Panc1 (cell line): ENCODE results near the gene NDUFB4. TPM values are rescaled to one million over a fixed set of nuclear protein-coding genes. Genes with fewer than 3 reads are reported as not detected.

ENCODE experiments used
- ATAC-seq: fragments of 200-7000 bp; cut with Tn5 transposase; 2 replicates; pipeline ENCODE4 v1.9.1; 2020; ENCODE audit warnings: mild to moderate bottlenecking, moderate library complexity
- BruUV-seq: library from RNA; stranded (reverse); fragments of 400-500 nt; replicated peaks from 2 replicates; lab custom pipeline; 2021; lab: Mats Ljungman, UMichigan
- CTCF ChIA-PET: fragments of 300-600 bp; sonication (Branson Sonifier 250); formaldehyde crosslinking; loops from one replicate; lab custom pipeline; 2022; ENCODE audit warnings: antibody characterized with exemption; lab: Charles Lee
- POLR2A ChIA-PET: fragments of 300-600 bp; sonication (Branson Sonifier 250); formaldehyde crosslinking; loops from one replicate; lab custom pipeline; 2022; ENCODE audit warnings: antibody characterized with exemption; lab: Charles Lee
- DNase-seq: peaks from one replicate; pipeline ENCODE4 v3.0.0-alpha.2; 2010; ENCODE audit warnings: low read depth, low spot score
- H3K27ac ChIP-seq: 2 replicates; pipeline ENCODE4 v1.5.1; 2011; ENCODE audit warnings: mild to moderate bottlenecking, low read length, inconsistent platforms
- H3K27me3 ChIP-seq: fragments of 200-500 bp; sonication (Bioruptor generic); 2 replicates; pipeline ENCODE4 v1.6.0; 2014; ENCODE audit warnings: low read length, inconsistent platforms; ENCODE audit not compliant: control insufficient read depth, insufficient read depth
- H3K36me3 ChIP-seq: fragments of 200-500 bp; sonication (Bioruptor generic); 2 replicates; pipeline ENCODE4 v1.5.1; 2014; ENCODE audit warnings: inconsistent platforms, mild to moderate bottlenecking, low read length, moderate library complexity; ENCODE audit not compliant: control insufficient read depth, insufficient read depth
- H3K4me1 ChIP-seq: 2 replicates; pipeline ENCODE4 v1.5.1; 2011; ENCODE audit warnings: inconsistent platforms, mild to moderate bottlenecking, low read length, moderate library complexity; ENCODE audit not compliant: control insufficient read depth, insufficient read depth
- H3K4me3 ChIP-seq, 2 experiments: 2 replicates each; pipeline ENCODE4 v1.5.1; 2011 to 2012; ENCODE audit warnings: low read depth in 2 of 2, low read length in 2 of 2, mild to moderate bottlenecking in 2 of 2, inconsistent platforms in 1 of 2, moderate library complexity in 1 of 2
- H3K9me3 ChIP-seq: fragments of 200-500 bp; sonication (Bioruptor generic); 2 replicates; pipeline ENCODE4 v1.5.1; 2014; ENCODE audit warnings: low read depth, mild to moderate bottlenecking, inconsistent platforms, low read length, moderate library complexity; ENCODE audit not compliant: control insufficient read depth, insufficient read depth
- CTCF ChIP-seq: fragments of 450-650 bp; IDR thresholded peaks from 2 replicates; pipeline ENCODE4 v1.5.1; 2017; ENCODE audit warnings: mild to moderate bottlenecking
- POLR2AphosphoS5 ChIP-seq: IDR thresholded peaks from 2 replicates; pipeline ENCODE4 v1.6.1; 2012; ENCODE audit warnings: mild to moderate bottlenecking, low read depth, low read length, moderate library complexity
- REST ChIP-seq, 2 experiments: IDR thresholded peaks; 2 replicates each; pipeline ENCODE4 v1.6.1; 2011 to 2012; ENCODE audit warnings: low read depth in 2 of 2, control low read depth in 1 of 2, low read length in 1 of 2, mild to moderate bottlenecking in 1 of 2, moderate library complexity in 1 of 2; ENCODE audit not compliant: insufficient read depth in 1 of 2
- SIN3A ChIP-seq: IDR thresholded peaks from 2 replicates; pipeline ENCODE4 v1.6.1; 2012; ENCODE audit warnings: low read depth, mild to moderate bottlenecking, low read length, moderate library complexity, borderline replicate concordance; ENCODE audit not compliant: insufficient read depth
- TCF7L2 ChIP-seq: IDR thresholded peaks from 2 replicates; pipeline ENCODE4 v1.6.1; 2011; ENCODE audit warnings: mild to moderate bottlenecking, low read depth, low read length, inconsistent platforms
- in situ Hi-C: cut with HindIII; loops from 2 replicates; pipeline ENCODE4 v1.10.0; 2016; ENCODE audit warnings: low sequenced_read_pairs, low pct_unique_long_range_greater_than_20kb
- intact Hi-C: fragments of 100-400 bp; cut with micrococcal nuclease; formaldehyde crosslinking; loops from one replicate; pipeline ENCODE4 v1.10.0; 2022; ENCODE audit not compliant: unreplicated experiment
- total RNA-seq: library from RNA; stranded (reverse); gene quantifications from one replicate; pipeline ENCODE4 v1.2.1, GENCODE V29; 2021; ENCODE audit not compliant: unreplicated experiment

The NDUFB4 gene
- total RNA-seq, 1 experiment from 2014 or later = 208 TPM

- no peaks in the 10 kb centered on the region for H3K9me3 ChIP-seq
- in situ Hi-C loops = no loop called here
- TF ChIP-seq SIN3A = no peak
- peak; percentile 73 for TF ChIP-seq CTCF
- 0 out of 2 replicates have a peak, but pooled peaks cover 4% of the 10 kb centered on the region for H3K4me1 ChIP-seq
- H3K4me3 ChIP-seq = no peak overlapping the region
- H3K36me3 ChIP-seq = no peaks in the 10 kb centered on the region
- no peak overlapping the region for H3K27ac ChIP-seq
- POLR2A ChIA-PET = no interaction called here
- ATAC-seq (peak; percentile 86), DNase-seq (no peak)
- 0 out of 2 replicates have a peak, but pooled peaks cover 3% of the 10 kb centered on the region for H3K27me3 ChIP-seq
- no TSS peak for BruUV-seq
- intact Hi-C loops = no loop called here
- CTCF ChIA-PET = interaction anchor here (0.6 to 1.0 kb wide), 6 partner anchors 9 to 477 kb away, joined by 3 to 4 read pairs (median 3); no protein-coding TSS in a partner anchor
Observed at GRCh38 chr3:120567370-120568201, 28.6 kb upstream of the NDUFB4 start.

- no peak overlapping the region for H3K4me3 ChIP-seq
- in situ Hi-C loops = no loop called here
- no TSS peak for BruUV-seq
- DNase-seq (no peak), ATAC-seq (no peak)
- TF ChIP-seq CTCF (no peak), TCF7L2 (no peak), POLR2AphosphoS5 (no peak), REST (IDR thresholded peaks at IDR 0.05; ENCODE audit: insufficient read depth in 1 of 2, low read depth in 2 of 2, low read length in 1 of 2) (no peak), SIN3A (no peak)
- 0 out of 2 replicates have a peak, but pooled peaks cover 3% of the 10 kb centered on the region for H3K27me3 ChIP-seq
- ChIA-PET CTCF (interaction anchor here (0.6 to 1.0 kb wide), 6 partner anchors 9 to 476 kb away, joined by 3 to 6 read pairs (median 3); no protein-coding TSS in a partner anchor), POLR2A (no interaction called here)
- 0 out of 2 replicates have a peak, but pooled peaks cover 4% of the 10 kb centered on the region for H3K4me1 ChIP-seq
- intact Hi-C loops = no loop called here
- H3K36me3 ChIP-seq = no peaks in the 10 kb centered on the region
- no peaks in the 10 kb centered on the region for H3K9me3 ChIP-seq
- H3K27ac ChIP-seq = no peak overlapping the region
Observed at GRCh38 chr3:120568202-120568531, 28.0 kb upstream of the NDUFB4 start.
